Neural progenitor cell (in vitro differentiated cells): Measurements from ENCODE around the gene JPH3.

Experiments used
- EZH2phosphoT487 ChIP-seq: fragments of 200-600 bp; sonication (generic); IDR thresholded peaks from 2 replicates; pipeline ENCODE4 v1.6.1; 2017; ENCODE audit warnings: antibody characterized with exemption
- TF ChIP-seq, protein P1 (sequence below): fragments of 200-600 bp; sonication (generic); IDR thresholded peaks from 2 replicates; pipeline ENCODE4 v1.5.1; 2017; ENCODE audit warnings: antibody characterized with exemption, mild to moderate bottlenecking

DNA sequence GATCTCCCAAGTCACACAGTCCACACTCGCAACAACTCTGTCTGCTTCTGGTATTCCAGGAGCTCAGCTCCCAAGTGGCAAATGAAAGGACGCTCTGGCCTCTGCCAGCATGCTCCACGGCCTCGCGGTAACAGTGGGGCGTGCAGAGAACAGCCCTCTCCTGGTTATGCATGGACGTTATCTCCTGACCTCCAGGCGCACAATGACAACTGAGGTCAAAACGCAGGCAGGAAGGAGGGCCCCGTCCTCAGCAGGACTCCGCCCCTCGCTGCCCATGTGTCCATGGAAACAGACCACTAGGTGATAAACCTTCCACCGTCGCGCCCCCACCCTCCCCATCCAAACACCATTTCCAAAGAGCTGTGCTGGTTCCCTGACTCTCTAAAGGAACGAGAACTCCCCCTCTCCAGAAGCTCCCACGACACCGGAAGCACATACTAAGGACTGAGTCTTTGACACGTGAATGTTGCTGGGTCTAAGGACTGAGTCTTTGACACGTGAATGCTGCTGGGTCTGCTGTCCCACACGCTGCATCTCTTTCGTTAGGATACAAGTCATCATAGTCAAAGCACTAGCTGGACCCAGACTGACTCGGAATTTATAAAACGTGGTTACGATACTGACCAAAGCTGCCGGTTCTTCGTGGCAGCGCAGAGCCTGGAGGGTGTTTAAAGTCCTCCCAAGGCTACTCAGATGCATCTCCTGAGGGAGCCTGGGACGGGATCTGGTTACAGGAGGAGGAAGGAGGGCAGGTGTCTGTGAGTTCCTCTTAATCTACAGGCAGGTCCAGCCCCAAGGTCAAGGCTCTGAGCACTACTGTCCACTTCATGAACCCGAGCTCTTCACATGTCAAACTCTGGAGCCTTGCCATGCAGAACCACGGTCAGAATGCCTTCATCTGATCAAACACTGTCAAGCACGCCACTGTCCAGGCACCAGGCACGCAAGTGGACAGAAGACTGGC, 119.6 kb downstream of the JPH3 start:
- TF ChIP-seq, protein P1, sequence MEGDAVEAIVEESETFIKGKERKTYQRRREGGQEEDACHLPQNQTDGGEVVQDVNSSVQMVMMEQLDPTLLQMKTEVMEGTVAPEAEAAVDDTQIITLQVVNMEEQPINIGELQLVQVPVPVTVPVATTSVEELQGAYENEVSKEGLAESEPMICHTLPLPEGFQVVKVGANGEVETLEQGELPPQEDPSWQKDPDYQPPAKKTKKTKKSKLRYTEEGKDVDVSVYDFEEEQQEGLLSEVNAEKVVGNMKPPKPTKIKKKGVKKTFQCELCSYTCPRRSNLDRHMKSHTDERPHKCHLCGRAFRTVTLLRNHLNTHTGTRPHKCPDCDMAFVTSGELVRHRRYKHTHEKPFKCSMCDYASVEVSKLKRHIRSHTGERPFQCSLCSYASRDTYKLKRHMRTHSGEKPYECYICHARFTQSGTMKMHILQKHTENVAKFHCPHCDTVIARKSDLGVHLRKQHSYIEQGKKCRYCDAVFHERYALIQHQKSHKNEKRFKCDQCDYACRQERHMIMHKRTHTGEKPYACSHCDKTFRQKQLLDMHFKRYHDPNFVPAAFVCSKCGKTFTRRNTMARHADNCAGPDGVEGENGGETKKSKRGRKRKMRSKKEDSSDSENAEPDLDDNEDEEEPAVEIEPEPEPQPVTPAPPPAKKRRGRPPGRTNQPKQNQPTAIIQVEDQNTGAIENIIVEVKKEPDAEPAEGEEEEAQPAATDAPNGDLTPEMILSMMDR, result no peak
- TF ChIP-seq EZH2phosphoT487, result no peak
